H1 (cell line): Measurements from ENCODE around the gene ERVW-1. TPM values are rescaled to one million over a fixed set of nuclear protein-coding genes. Genes with fewer than 3 reads are reported as not detected.
"Not testable (repeated sequence)": the region's sequence is repeated elsewhere in the genome, so short reads cannot be mapped to it uniquely, and the experiment has no call there.

Experiments used
- CTCF ChIA-PET: fragments of 300-600 bp; sonication (Branson Sonifier 250); formaldehyde crosslinking; loops from one replicate; lab custom pipeline; 2021; ENCODE audit not compliant: partially characterized antibody; lab: Charles Lee
- POLR2A ChIA-PET: fragments of 300-600 bp; sonication (Branson Sonifier 250); formaldehyde crosslinking; loops from one replicate; lab custom pipeline; 2021; ENCODE audit warnings: inconsistent platforms; ENCODE audit not compliant: partially characterized antibody; lab: Charles Lee
- DNase-seq, 2 experiments: peaks; one replicate each; pipeline versions ENCODE4 v3.0.0 to v3.0.0-alpha.2; 2010 to 2022; ENCODE audit warnings: low spot score in 2 of 2, low read depth in 1 of 2, mixed read lengths in 1 of 2
- FAIRE-seq: peaks from 2 replicates; lab custom pipeline; 2011; peaks lifted over from hg19 to GRCh38; lab: Jason Lieb, UNC
- H2AFZ ChIP-seq: 2 replicates; pipeline ENCODE4 v1.8.1; 2012; ENCODE audit warnings: low read length, inconsistent platforms
- H2AK5ac ChIP-seq: 2 replicates; pipeline ENCODE4 v1.6.1; 2013; ENCODE audit warnings: low read depth, low read length
- H2BK120ac ChIP-seq: replicated peaks from 2 replicates; pipeline ENCODE3; 2013; ENCODE audit warnings: low read depth, low read length, inconsistent platforms
- H2BK12ac ChIP-seq: 2 replicates; pipeline ENCODE4 v1.6.1; 2013; ENCODE audit warnings: low read depth, low read length
- H2BK15ac ChIP-seq: 2 replicates; pipeline ENCODE4 v1.6.1; 2013; ENCODE audit warnings: low read length
- H2BK20ac ChIP-seq: 2 replicates; pipeline ENCODE4 v1.6.1; 2013; ENCODE audit warnings: low read length
- H2BK5ac ChIP-seq: 2 replicates; pipeline ENCODE4 v1.6.1; 2013; ENCODE audit warnings: low read depth, low read length
- H3K14ac ChIP-seq: 2 replicates; pipeline ENCODE4 v1.6.1; 2013; ENCODE audit warnings: inconsistent platforms; ENCODE audit not compliant: insufficient read length
- H3K18ac ChIP-seq: 2 replicates; pipeline ENCODE4 v1.6.1; 2013; ENCODE audit warnings: low read length; ENCODE audit errors: extremely low read depth
- H3K23ac ChIP-seq: 2 replicates; pipeline ENCODE4 v1.6.1; 2013; ENCODE audit warnings: inconsistent platforms; ENCODE audit not compliant: insufficient read length
- H3K23me2 ChIP-seq: 2 replicates; pipeline ENCODE4 v1.6.1; 2013; ENCODE audit warnings: low read depth, low read length
- H3K27ac ChIP-seq: 2 replicates; pipeline ENCODE4 v1.6.1; 2011; ENCODE audit warnings: low read depth, low read length, inconsistent platforms
- H3K27me3 ChIP-seq, 4 experiments: replicated peaks in 1 of 4; 1 replicate in 1 of 4; 2 replicates in 3 of 4; pipeline versions ENCODE4 v1.6.1 to v1.8.1; 2011 to 2013; ENCODE audit warnings: low read length in 3 of 4, mild to moderate bottlenecking in 3 of 4, inconsistent platforms in 2 of 4, mixed read lengths in 2 of 4, moderate library complexity in 1 of 4; ENCODE audit not compliant: control insufficient read depth in 3 of 4, insufficient read depth in 3 of 4; ENCODE audit errors: extremely low read depth in 1 of 4
- H3K36me3 ChIP-seq, 4 experiments: 2 replicates each; pipeline versions ENCODE4 v1.6.1 to v1.8.1; 2011 to 2013; ENCODE audit warnings: mild to moderate bottlenecking in 4 of 4, low read length in 3 of 4, moderate library complexity in 2 of 4, control low read depth in 1 of 4, inconsistent platforms in 1 of 4; ENCODE audit not compliant: insufficient read depth in 4 of 4, control insufficient read depth in 2 of 4
- H3K4ac ChIP-seq: replicated peaks from 2 replicates; pipeline ENCODE3; 2013; ENCODE audit warnings: low read length, low read depth, mixed read lengths, inconsistent platforms; ENCODE audit not compliant: insufficient read length
- H3K4me1 ChIP-seq, 4 experiments: replicated peaks in 1 of 4; 1 replicate in 1 of 4; 2 replicates in 3 of 4; pipeline versions ENCODE4 v1.6.1 to v1.8.1; 2011 to 2013; ENCODE audit warnings: low read length in 3 of 4, inconsistent platforms in 2 of 4, mixed read lengths in 1 of 4; ENCODE audit not compliant: insufficient read depth in 4 of 4, control insufficient read depth in 3 of 4
- H3K4me2 ChIP-seq, 2 experiments: 2 replicates each; pipeline versions ENCODE4 v1.6.1 to v1.8.1; 2011 to 2013; ENCODE audit warnings: low read depth in 2 of 2, low read length in 2 of 2, control low read depth in 1 of 2, inconsistent platforms in 1 of 2, mild to moderate bottlenecking in 1 of 2; ENCODE audit not compliant: insufficient read depth in 1 of 2
- H3K4me3 ChIP-seq, 4 experiments: fragments of 200-600, 300-600 bp in 1 of 4; sonication (generic), shearing (Covaris generic), sonication (Bioruptor Twin) in 1 of 4; 2 replicates each; pipeline versions ENCODE4 v1.5.1 to v1.8.1; 2011 to 2016; ENCODE audit warnings: low read length in 4 of 4, low read depth in 3 of 4, control low read depth in 2 of 4, inconsistent platforms in 2 of 4, mild to moderate bottlenecking in 2 of 4, mixed read lengths in 1 of 4, moderate library complexity in 1 of 4; ENCODE audit not compliant: insufficient read depth in 2 of 4; ENCODE audit errors: extremely low read depth in 1 of 4
- H3K56ac ChIP-seq: replicated peaks from 2 replicates; pipeline ENCODE3; 2013; ENCODE audit warnings: low read depth, mild to moderate bottlenecking, mixed read lengths, low read length, inconsistent platforms; ENCODE audit not compliant: insufficient read length
- H3K79me1 ChIP-seq: 2 replicates; pipeline ENCODE4 v1.6.1; 2013; ENCODE audit warnings: low read depth, low read length, control low read depth
- H3K79me2 ChIP-seq, 2 experiments: 2 replicates each; pipeline versions ENCODE4 v1.6.1 to v1.8.1; 2012 to 2013; ENCODE audit warnings: low read length in 2 of 2, mild to moderate bottlenecking in 2 of 2, inconsistent platforms in 1 of 2; ENCODE audit not compliant: insufficient read depth in 2 of 2, control insufficient read depth in 1 of 2
- H3K9ac ChIP-seq, 4 experiments: replicated peaks in 1 of 4; 1 replicate in 1 of 4; 2 replicates in 3 of 4; pipeline versions ENCODE4 v1.6.1 to v1.8.1; 2011 to 2013; ENCODE audit warnings: low read depth in 3 of 4, low read length in 3 of 4, control low read depth in 2 of 4, mild to moderate bottlenecking in 2 of 4, moderate library complexity in 2 of 4, inconsistent platforms in 1 of 4; ENCODE audit errors: extremely low read depth in 1 of 4
- H3K9me3 ChIP-seq, 2 experiments: 2 replicates each; pipeline versions ENCODE4 v1.6.1 to v1.8.1; 2012 to 2013; ENCODE audit warnings: mild to moderate bottlenecking in 2 of 2, moderate library complexity in 2 of 2, control low read depth in 1 of 2, inconsistent platforms in 1 of 2, low read depth in 1 of 2, low read length in 1 of 2, mixed read lengths in 1 of 2; ENCODE audit not compliant: insufficient read depth in 2 of 2
- H4K20me1 ChIP-seq, 2 experiments: replicated peaks in 1 of 2; 2 replicates each; pipeline versions ENCODE3 to v1.8.1; 2011 to 2013; ENCODE audit warnings: inconsistent platforms in 2 of 2, low read length in 2 of 2, mild to moderate bottlenecking in 1 of 2; ENCODE audit not compliant: insufficient read depth in 2 of 2, control insufficient read depth in 1 of 2
- H4K5ac ChIP-seq: 2 replicates; pipeline ENCODE4 v1.6.1; 2013; ENCODE audit warnings: low read length, low read depth, mixed read lengths, inconsistent platforms; ENCODE audit not compliant: insufficient read length
- H4K8ac ChIP-seq: 2 replicates; pipeline ENCODE4 v1.8.0; 2013; ENCODE audit warnings: mild to moderate bottlenecking, moderate library complexity, low read length, inconsistent platforms; ENCODE audit not compliant: insufficient read depth; ENCODE audit errors: extremely low read depth
- H4K91ac ChIP-seq: replicated peaks from 2 replicates; pipeline ENCODE3; 2013; ENCODE audit warnings: low read length, mixed read lengths, inconsistent platforms; ENCODE audit not compliant: insufficient read length
- WGBS, 2 experiments: shearing (Covaris generic) in 1 of 2; methylation state at CpG; one replicate each; pipeline versions ENCODE4 v1.1.6 to v1.1.7; 2013 to 2015; ENCODE audit warnings: low lambda C conversion rate in 2 of 2, mixed read lengths in 2 of 2, inconsistent platforms in 1 of 2, low coverage in 1 of 2, missing lambda C conversion rate in 1 of 2; ENCODE audit not compliant: insufficient replicate concordance in 2 of 2, insufficient coverage in 1 of 2, insufficient read length in 1 of 2; ENCODE audit errors: extremely low coverage in 1 of 2, missing lambda C conversion rate in 1 of 2; 5-methylcytosine and 5-hydroxymethylcytosine counted together
- polyA plus RNA-seq, 7 experiments: library from polyadenylated mRNA; depleted of rRNA in 3 of 7; stranded (reverse) in 5 of 7; unstranded in 2 of 7; fragments of >200 nt in 5 of 7; fragments of 200-250 nt in 2 of 7; gene quantifications; 1 replicate in 5 of 7; 2 replicates in 1 of 7; 4 replicates in 1 of 7; pipeline versions ENCODE4 v1.2.1 to v1.2.3, GENCODE V29; 2011 to 2013; ENCODE audit warnings: missing spikeins in 2 of 7, mixed read lengths in 2 of 7
- total RNA-seq: library from RNA; stranded (reverse); fragmentation: NEBNext Ultra II Directional; extraction: Animal tissue kit (Norgen Biotek cat#: 25700); gene quantifications from 2 replicates; pipeline ENCODE4 v1.2.1, GENCODE V29; 2021

ERVW-1 gene
- total and polyA plus RNA-seq, 2 of the 8 experiments (the other 6 are each of a cell fraction or from before 2014, with no cell fraction given), result 0.08 TPM; not detected in 1

- not testable (repeated sequence) for H3K9me3 ChIP-seq, H4K5ac ChIP-seq, H2BK12ac ChIP-seq, H2BK120ac ChIP-seq, H3K27ac ChIP-seq, H3K4ac ChIP-seq, H4K91ac ChIP-seq, H4K20me1 ChIP-seq, H2AFZ ChIP-seq, H3K14ac ChIP-seq, H3K79me2 ChIP-seq, H2BK15ac ChIP-seq, H2AK5ac ChIP-seq, H3K36me3 ChIP-seq, H3K9ac ChIP-seq, H3K79me1 ChIP-seq, H3K18ac ChIP-seq, H3K4me3 ChIP-seq, H2BK5ac ChIP-seq, H3K4me1 ChIP-seq, H4K8ac ChIP-seq, H3K56ac ChIP-seq, FAIRE-seq, H3K23ac ChIP-seq, H3K23me2 ChIP-seq, H3K27me3 ChIP-seq, H2BK20ac ChIP-seq, H3K4me2 ChIP-seq, DNase-seq
- CTCF ChIA-PET, result interaction anchor here (1.3 kb wide), 1 partner anchor 15 kb away, joined by 3 read pairs; no protein-coding TSS in a partner anchor
- WGBS, 2 experiments, result 89% methylated on average over 11 of the region's 11 CpGs; no CpG with 5 or more reads in 1 of the 2 experiments
- POLR2A ChIA-PET, result interaction anchor here (0.7 kb wide), 1 partner anchor 29 kb away, joined by 3 read pairs; the partner anchor contains the start of gene GATAD1
Measured at GRCh38 chr7:92475851-92476590, 1.7 kb downstream of the ERVW-1 start.
